Measurements from ENCODE around the gene MCM3.

DNA sequence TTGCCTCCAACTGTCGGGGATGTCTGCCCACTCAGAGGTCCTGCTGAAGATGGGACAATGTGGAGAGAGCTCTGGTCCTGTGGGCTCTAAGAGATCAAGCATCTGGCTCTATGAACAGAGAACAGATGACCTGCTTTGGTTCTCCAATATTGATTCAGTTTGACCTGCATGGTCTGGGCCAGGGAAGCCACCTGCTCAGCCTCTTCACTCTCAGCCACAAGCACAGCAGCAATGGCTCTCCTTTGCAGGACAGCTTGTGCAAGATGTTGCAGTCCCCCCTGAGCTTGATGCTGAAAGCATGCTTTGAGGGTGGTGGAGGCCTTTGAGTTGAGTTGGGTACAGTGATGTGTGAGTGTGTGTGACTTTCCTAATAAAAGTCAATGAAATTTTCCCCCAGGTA, 18.6 kb upstream of the MCM3 start:
- no peak for TF ChIP-seq CTCF (IDR thresholded peaks at IDR 0.05)
- TF ChIP-seq POLR2A (IDR thresholded peaks at IDR 0.05), result no peak

Data from testis (tissue), 2 donors.